ENCODE measurements around the gene SEPHS2. TPM values are rescaled to one million over a fixed set of nuclear protein-coding genes. Genes with fewer than 3 reads are reported as not detected.
A peak's percentile ranks its signal among the peaks of the same experiment; 100 is the strongest.

SEPHS2 gene
- total RNA-seq, 1 experiment from 2014 or later, result 53.5 TPM

DNA sequence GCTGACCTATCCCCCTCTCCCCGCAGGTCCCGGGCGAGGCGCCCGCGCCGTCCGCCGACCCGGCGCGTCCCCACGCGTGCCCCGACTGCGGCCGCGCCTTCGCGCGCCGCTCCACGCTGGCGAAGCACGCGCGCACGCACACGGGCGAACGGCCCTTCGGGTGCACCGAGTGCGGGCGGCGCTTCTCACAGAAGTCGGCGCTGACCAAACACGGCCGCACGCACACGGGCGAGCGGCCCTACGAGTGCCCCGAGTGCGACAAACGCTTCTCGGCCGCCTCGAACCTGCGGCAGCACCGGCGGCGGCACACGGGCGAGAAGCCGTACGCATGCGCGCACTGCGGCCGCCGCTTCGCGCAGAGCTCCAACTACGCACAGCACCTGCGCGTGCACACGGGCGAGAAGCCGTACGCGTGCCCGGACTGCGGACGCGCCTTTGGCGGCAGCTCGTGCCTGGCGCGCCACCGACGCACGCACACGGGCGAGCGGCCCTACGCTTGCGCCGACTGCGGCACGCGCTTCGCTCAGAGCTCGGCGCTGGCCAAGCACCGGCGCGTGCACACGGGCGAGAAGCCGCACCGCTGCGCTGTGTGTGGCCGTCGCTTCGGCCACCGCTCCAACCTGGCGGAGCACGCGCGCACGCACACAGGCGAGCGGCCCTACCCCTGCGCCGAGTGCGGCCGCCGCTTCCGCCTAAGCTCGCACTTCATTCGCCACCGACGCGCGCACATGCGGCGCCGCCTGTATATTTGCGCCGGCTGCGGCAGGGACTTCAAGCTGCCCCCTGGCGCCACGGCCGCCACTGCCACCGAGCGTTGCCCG, 27.9 kb downstream of the SEPHS2 start (continued):
- TF ChIP-seq, protein P1, sequence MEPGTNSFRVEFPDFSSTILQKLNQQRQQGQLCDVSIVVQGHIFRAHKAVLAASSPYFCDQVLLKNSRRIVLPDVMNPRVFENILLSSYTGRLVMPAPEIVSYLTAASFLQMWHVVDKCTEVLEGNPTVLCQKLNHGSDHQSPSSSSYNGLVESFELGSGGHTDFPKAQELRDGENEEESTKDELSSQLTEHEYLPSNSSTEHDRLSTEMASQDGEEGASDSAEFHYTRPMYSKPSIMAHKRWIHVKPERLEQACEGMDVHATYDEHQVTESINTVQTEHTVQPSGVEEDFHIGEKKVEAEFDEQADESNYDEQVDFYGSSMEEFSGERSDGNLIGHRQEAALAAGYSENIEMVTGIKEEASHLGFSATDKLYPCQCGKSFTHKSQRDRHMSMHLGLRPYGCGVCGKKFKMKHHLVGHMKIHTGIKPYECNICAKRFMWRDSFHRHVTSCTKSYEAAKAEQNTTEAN (CRISPR knock-in tag; IDR thresholded peaks at IDR 0.05), result peak; percentile 99
- TF ChIP-seq ZNF317 (CRISPR knock-in tag; IDR thresholded peaks at IDR 0.05; ENCODE audit: borderline replicate concordance, low read depth) (0 out of 2 replicates have a peak, but pooled peaks have one; percentile 51), TEAD4 (CRISPR knock-in tag; IDR thresholded peaks at IDR 0.05) (no peak; the same call in 1 of the 2 replicates)
- TF ChIP-seq, protein P2, sequence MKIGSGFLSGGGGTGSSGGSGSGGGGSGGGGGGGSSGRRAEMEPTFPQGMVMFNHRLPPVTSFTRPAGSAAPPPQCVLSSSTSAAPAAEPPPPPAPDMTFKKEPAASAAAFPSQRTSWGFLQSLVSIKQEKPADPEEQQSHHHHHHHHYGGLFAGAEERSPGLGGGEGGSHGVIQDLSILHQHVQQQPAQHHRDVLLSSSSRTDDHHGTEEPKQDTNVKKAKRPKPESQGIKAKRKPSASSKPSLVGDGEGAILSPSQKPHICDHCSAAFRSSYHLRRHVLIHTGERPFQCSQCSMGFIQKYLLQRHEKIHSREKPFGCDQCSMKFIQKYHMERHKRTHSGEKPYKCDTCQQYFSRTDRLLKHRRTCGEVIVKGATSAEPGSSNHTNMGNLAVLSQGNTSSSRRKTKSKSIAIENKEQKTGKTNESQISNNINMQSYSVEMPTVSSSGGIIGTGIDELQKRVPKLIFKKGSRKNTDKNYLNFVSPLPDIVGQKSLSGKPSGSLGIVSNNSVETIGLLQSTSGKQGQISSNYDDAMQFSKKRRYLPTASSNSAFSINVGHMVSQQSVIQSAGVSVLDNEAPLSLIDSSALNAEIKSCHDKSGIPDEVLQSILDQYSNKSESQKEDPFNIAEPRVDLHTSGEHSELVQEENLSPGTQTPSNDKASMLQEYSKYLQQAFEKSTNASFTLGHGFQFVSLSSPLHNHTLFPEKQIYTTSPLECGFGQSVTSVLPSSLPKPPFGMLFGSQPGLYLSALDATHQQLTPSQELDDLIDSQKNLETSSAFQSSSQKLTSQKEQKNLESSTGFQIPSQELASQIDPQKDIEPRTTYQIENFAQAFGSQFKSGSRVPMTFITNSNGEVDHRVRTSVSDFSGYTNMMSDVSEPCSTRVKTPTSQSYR (CRISPR knock-in tag; IDR thresholded peaks at IDR 0.05), result no peak

DNA sequence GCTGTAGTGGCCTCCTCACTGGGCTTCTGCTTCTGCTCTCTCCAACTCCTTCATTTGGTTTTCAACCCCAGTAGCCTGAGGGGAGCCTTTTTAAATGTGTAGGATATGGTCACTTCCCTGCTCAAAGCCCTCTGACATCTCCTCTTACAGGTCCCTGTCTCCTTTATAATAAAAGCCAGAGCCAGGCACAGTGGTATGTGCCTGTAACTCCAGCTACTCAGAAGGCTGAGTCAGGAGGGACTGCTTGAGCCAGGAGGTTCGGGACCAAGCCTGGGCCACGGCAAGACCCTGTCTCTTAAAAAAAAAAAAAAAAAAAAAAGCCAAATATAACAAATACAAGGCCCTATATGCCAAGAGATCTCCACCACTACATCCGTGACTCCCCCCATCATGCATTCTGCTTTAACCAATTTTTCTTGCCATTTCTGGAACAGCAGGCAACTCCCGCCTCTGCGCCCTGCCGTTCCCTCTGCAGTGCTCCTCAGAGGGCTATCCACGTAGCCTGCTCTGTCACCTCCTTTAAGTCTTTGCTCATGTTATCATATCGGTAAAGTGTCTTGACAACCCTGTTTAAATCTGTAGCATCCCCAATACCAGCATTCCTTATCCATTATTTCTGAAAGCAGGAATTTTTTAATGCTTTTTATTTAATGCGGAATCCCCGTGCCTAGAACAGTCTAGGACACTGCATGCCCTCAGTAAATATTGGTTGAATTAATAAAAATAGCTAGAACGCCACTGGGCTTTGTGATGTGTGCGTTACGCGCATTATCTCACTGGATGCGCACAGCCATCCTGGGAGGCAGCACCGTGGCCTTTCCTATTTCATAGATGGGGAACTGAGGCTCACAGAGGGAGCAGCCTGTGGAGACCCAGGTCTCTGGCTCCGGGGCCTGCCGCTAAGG, 28.8 kb downstream of the SEPHS2 start:
- POLR2A ChIA-PET, result interaction anchor here (0.8 to 1.5 kb wide), 8 partner anchors 7 to 351 kb away, joined by 3 to 12 read pairs (median 4); partner anchors contain the start of genes ALDOA, ZNF688 and ZNF771
- ATAC-seq, result peak; percentile 6; the same call in 1 of the 2 replicates

More for the DNA sequence above, 28.8 kb downstream of the SEPHS2 start:
- Mint-ChIP-seq H3K4me3 (peak overlapping the region; percentile 55), H3K9me3 (no peaks in the 10 kb centered on the region), H3K27me3 (ENCODE audit: low read depth) (no peaks in the 10 kb centered on the region), H3K36me3 (peaks cover 34% of the 10 kb centered on the region), H3K4me1 (peaks cover 9% of the 10 kb centered on the region), H3K27ac (no peak overlapping the region; the same call in 1 of the 2 replicates)
- no peak for DNase-seq (ENCODE audit: low spot score)
- TF ChIP-seq, protein P3, sequence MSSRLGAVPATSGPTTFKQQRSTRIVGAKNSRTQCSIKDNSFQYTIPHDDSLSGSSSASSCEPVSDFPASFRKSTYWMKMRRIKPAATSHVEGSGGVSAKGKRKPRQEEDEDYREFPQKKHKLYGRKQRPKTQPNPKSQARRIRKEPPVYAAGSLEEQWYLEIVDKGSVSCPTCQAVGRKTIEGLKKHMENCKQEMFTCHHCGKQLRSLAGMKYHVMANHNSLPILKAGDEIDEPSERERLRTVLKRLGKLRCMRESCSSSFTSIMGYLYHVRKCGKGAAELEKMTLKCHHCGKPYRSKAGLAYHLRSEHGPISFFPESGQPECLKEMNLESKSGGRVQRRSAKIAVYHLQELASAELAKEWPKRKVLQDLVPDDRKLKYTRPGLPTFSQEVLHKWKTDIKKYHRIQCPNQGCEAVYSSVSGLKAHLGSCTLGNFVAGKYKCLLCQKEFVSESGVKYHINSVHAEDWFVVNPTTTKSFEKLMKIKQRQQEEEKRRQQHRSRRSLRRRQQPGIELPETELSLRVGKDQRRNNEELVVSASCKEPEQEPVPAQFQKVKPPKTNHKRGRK (CRISPR knock-in tag; IDR thresholded peaks at IDR 0.05; ENCODE audit: borderline replicate concordance), result no peak
- TF ChIP-seq SOX15 (CRISPR knock-in tag; IDR thresholded peaks at IDR 0.05) (no peak), GTF2I (CRISPR knock-in tag; conservative IDR thresholded peaks at IDR 0.05) (no peak), TP53 (CRISPR knock-in tag; IDR thresholded peaks at IDR 0.05) (no peak), TEAD1 (CRISPR knock-in tag; IDR thresholded peaks at IDR 0.05) (no peak), CBFB (CRISPR knock-in tag; IDR thresholded peaks at IDR 0.05; ENCODE audit: low read depth) (no peak), TCF7 (CRISPR knock-in tag; IDR thresholded peaks at IDR 0.05; ENCODE audit: low read depth) (no peak)
- TF ChIP-seq, protein P4, sequence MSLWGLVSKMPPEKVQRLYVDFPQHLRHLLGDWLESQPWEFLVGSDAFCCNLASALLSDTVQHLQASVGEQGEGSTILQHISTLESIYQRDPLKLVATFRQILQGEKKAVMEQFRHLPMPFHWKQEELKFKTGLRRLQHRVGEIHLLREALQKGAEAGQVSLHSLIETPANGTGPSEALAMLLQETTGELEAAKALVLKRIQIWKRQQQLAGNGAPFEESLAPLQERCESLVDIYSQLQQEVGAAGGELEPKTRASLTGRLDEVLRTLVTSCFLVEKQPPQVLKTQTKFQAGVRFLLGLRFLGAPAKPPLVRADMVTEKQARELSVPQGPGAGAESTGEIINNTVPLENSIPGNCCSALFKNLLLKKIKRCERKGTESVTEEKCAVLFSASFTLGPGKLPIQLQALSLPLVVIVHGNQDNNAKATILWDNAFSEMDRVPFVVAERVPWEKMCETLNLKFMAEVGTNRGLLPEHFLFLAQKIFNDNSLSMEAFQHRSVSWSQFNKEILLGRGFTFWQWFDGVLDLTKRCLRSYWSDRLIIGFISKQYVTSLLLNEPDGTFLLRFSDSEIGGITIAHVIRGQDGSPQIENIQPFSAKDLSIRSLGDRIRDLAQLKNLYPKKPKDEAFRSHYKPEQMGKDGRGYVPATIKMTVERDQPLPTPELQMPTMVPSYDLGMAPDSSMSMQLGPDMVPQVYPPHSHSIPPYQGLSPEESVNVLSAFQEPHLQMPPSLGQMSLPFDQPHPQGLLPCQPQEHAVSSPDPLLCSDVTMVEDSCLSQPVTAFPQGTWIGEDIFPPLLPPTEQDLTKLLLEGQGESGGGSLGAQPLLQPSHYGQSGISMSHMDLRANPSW (CRISPR knock-in tag; conservative IDR thresholded peaks at IDR 0.05; ENCODE audit: low read depth), result no peak
- CTCF ChIA-PET, result interaction anchor here (0.5 to 5.7 kb wide), 21 partner anchors 8 to 325 kb away, joined by 3 to 73 read pairs (median 7); partner anchors contain the start of genes DCTPP1, FBRS, PRR14 and TBX6
